GM18909 (cell line): ENCODE measurements around the gene MTFMT.

Experiments used
- ATAC-seq: cut with Tn5 transposase; IDR thresholded peaks from one replicate; pipeline ENCODE4 v1.9.1; 2021; ENCODE audit warnings: mild to moderate bottlenecking; ENCODE audit not compliant: unreplicated experiment, poor library complexity

The MTFMT gene

GRCh38 chr15:65060641-65061397 is 31.4 kb upstream of the MTFMT start:
- ATAC-seq = no peak

GRCh38 chr15:65059931-65060596 is 30.6 kb upstream of the MTFMT start:
- ATAC-seq = no peak

- ATAC-seq = no peak
These were observed 29.9 kb upstream of the MTFMT start for GRCh38 chr15:65059369-65059750.

GRCh38 chr15:65058394-65059368 is 29.2 kb upstream of the MTFMT start:
- no peak for ATAC-seq

- ATAC-seq = no peak
These were observed 28.1 kb upstream of the MTFMT start for GRCh38 chr15:65057549-65057940.

GRCh38 chr15:65056868-65057548 is 27.6 kb upstream of the MTFMT start:
- no peak for ATAC-seq

- no peak for ATAC-seq
These were observed 26.7 kb upstream of the MTFMT start for GRCh38 chr15:65056106-65056505.

GRCh38 chr15:65055201-65055870 is 25.9 kb upstream of the MTFMT start:
- no peak for ATAC-seq

GRCh38 chr15:65054333-65055200 is 25.1 kb upstream of the MTFMT start:
- peak; percentile 49 for ATAC-seq

- no peak for ATAC-seq
These were observed 23.5 kb upstream of the MTFMT start for GRCh38 chr15:65052956-65053355.

GRCh38 chr15:65051266-65051665 is 21.8 kb upstream of the MTFMT start:
- no peak for ATAC-seq

GRCh38 chr15:65050270-65050669 is 20.8 kb upstream of the MTFMT start:
- no peak for ATAC-seq

- peak; percentile 90 for ATAC-seq
These were observed 20.0 kb upstream of the MTFMT start for GRCh38 chr15:65049418-65049840.

GRCh38 chr15:65048241-65048640 is 18.8 kb upstream of the MTFMT start:
- no peak for ATAC-seq

- ATAC-seq = no peak
These were observed 15.5 kb upstream of the MTFMT start, which contains the start of gene SLC51B for GRCh38 chr15:65044724-65045481. TSS of gene SLC51B (plus strand) at chr15:65045387. CDS start at chr15:65050005, 4,618 bp downstream.

- peak; percentile 52 for ATAC-seq
These were observed 14.8 kb upstream of the MTFMT start for GRCh38 chr15:65044218-65044617.

- no peak for ATAC-seq
These were observed 13.4 kb upstream of the MTFMT start for GRCh38 chr15:65042776-65043327.

GRCh38 chr15:65041787-65042186 is 12.3 kb upstream of the MTFMT start:
- no peak for ATAC-seq
